Cardiac muscle cell (in vitro differentiated cells and primary cell): ENCODE measurements around the gene CSMD2. TPM values are rescaled to one million over a fixed set of nuclear protein-coding genes. Genes with fewer than 3 reads are reported as not detected.
A peak's percentile ranks its signal among the peaks of the same experiment; 100 is the strongest.

Experiments used
- DNase-seq, 2 donors: peaks; one replicate each; pipeline versions ENCODE4 v3.0.0 to v3.0.0-alpha.2; 2010 to 2017; ENCODE audit warnings: low read depth in 1 of 2, low spot score in 1 of 2
- H3K27ac ChIP-seq: fragments of 200-600 bp; sonication (generic); 2 replicates; pipeline ENCODE4 v1.5.1; 2016
- H3K27me3 ChIP-seq: fragments of 200-600 bp; sonication (generic); 2 replicates; pipeline ENCODE4 v1.6.0; 2016; ENCODE audit warnings: control low read depth
- H3K36me3 ChIP-seq: fragments of 200-600 bp; sonication (generic); 2 replicates; pipeline ENCODE4 v1.5.1; 2016; ENCODE audit warnings: control low read depth
- H3K4me1 ChIP-seq: fragments of 200-600 bp; sonication (generic); 2 replicates; pipeline ENCODE4 v1.8.1; 2017; ENCODE audit warnings: low read depth, mild to moderate bottlenecking, mixed run types
- H3K4me3 ChIP-seq: fragments of 200-600 bp; sonication (generic); 2 replicates; pipeline ENCODE4 v1.5.1; 2016; ENCODE audit warnings: mild to moderate bottlenecking
- H3K9me3 ChIP-seq: fragments of 200-600 bp; sonication (generic); 2 replicates; pipeline ENCODE4 v1.5.1; 2017; ENCODE audit warnings: low read depth, mild to moderate bottlenecking, control low read depth
- polyA plus RNA-seq: library from polyadenylated mRNA; unstranded; fragments of >200 nt; fragmentation: Nextera tagmentation; extraction: Ambion mirVana; gene quantifications from 2 replicates; pipeline ENCODE4 v1.2.1, GENCODE V29; 2016
- total RNA-seq: library from RNA; depleted of rRNA; stranded (reverse); fragments of >200 nt; gene quantifications from 2 replicates; pipeline ENCODE4 v1.2.3, GENCODE V29; 2016
- TF ChIP-seq, protein P1 (sequence below): IDR thresholded peaks from 2 replicates; pipeline ENCODE4 v1.5.1; 2012; ENCODE audit warnings: low read depth, mild to moderate bottlenecking, low read length

The CSMD2 gene
- total and polyA plus RNA-seq, 2 experiments from 2014 or later: 0.24 TPM; not detected in 1

DNA sequence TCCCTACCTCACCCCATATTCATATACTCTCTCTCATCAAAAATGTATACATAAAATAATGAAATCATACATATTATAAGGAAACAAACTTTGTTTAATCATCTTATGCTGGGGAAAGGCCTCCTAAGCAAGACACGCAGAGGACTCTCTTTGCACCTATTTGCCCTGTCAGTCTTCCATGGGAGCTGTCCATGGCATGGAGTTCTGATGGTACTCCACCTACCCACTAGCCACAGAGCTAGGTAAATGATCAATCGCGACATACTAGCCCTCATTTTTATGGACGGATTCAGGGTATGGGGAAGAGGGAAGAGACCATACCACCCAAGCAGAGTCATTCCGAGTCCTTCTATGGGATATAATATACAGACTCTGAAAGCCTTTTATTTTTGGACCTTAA lies 131.0 kb downstream of the CSMD2 start:
- no peaks in the 10 kb centered on the region for H3K4me1 ChIP-seq
- H3K4me3 ChIP-seq: no peak overlapping the region
- peak in 1 of 2 donors; percentile 33 for DNase-seq
- H3K27ac ChIP-seq: no peak overlapping the region
- H3K9me3 ChIP-seq: no peaks in the 10 kb centered on the region
- TF ChIP-seq, protein P1, sequence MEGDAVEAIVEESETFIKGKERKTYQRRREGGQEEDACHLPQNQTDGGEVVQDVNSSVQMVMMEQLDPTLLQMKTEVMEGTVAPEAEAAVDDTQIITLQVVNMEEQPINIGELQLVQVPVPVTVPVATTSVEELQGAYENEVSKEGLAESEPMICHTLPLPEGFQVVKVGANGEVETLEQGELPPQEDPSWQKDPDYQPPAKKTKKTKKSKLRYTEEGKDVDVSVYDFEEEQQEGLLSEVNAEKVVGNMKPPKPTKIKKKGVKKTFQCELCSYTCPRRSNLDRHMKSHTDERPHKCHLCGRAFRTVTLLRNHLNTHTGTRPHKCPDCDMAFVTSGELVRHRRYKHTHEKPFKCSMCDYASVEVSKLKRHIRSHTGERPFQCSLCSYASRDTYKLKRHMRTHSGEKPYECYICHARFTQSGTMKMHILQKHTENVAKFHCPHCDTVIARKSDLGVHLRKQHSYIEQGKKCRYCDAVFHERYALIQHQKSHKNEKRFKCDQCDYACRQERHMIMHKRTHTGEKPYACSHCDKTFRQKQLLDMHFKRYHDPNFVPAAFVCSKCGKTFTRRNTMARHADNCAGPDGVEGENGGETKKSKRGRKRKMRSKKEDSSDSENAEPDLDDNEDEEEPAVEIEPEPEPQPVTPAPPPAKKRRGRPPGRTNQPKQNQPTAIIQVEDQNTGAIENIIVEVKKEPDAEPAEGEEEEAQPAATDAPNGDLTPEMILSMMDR: no peak
- no peaks in the 10 kb centered on the region for H3K27me3 ChIP-seq
- no peaks in the 10 kb centered on the region for H3K36me3 ChIP-seq

DNA sequence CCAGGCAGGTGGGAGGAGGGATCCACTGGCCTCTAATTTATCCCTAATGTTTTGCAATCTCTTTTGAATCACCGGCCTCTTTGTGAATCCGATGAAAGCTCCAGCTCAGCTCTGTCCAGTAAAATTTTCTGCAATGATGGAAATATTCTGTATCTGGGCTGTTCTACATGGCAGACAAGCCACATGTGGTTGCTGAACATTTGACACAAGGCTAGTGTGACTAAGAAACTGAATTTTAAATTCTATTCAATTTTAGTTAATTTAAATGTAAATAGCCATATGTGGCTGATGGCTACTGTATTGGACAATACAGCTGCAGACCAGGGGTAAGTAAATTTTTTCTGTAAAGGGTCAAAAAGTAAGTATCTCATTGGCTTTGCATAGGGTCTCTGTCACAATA lies 135.1 kb downstream of the CSMD2 start:
- H3K27ac ChIP-seq: no peak overlapping the region
- no peaks in the 10 kb centered on the region for H3K9me3 ChIP-seq
- no peak for DNase-seq
- no peaks in the 10 kb centered on the region for H3K27me3 ChIP-seq
- no peaks in the 10 kb centered on the region for H3K36me3 ChIP-seq
- H3K4me3 ChIP-seq: no peak overlapping the region
- TF ChIP-seq, protein P1: no peak
- no peaks in the 10 kb centered on the region for H3K4me1 ChIP-seq

DNA sequence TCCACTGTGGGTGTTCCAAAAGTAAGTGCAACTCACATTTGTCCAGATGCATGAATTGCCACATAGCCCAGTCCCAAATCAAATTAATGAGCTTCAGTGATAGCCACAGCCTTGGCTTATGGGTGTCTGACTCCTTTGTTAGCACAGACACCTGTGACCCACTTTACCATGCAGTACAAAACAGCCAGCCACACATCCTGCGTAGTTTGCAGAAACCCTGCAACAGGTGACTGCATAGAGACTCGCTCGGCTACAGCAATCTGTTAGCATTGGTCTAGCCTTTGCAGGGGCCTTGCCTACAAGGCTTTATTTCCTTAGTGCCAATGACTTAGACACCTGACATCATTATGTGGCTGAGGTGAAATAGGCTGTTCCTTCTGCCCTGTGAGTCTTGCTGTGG lies 135.5 kb downstream of the CSMD2 start:
- TF ChIP-seq, protein P1: no peak
- DNase-seq: no peak
- Histone ChIP-seq H3K27me3 (no peaks in the 10 kb centered on the region), H3K9me3 (no peaks in the 10 kb centered on the region), H3K4me3 (no peak overlapping the region), H3K27ac (no peak overlapping the region), H3K36me3 (no peaks in the 10 kb centered on the region), H3K4me1 (no peaks in the 10 kb centered on the region)

GRCh38 chr1:34028381-34029055 lies 136.5 kb downstream of the CSMD2 start:
- Histone ChIP-seq H3K27ac (no peak overlapping the region), H3K4me3 (no peak overlapping the region), H3K4me1 (no peaks in the 10 kb centered on the region), H3K27me3 (no peaks in the 10 kb centered on the region), H3K36me3 (no peaks in the 10 kb centered on the region), H3K9me3 (no peaks in the 10 kb centered on the region)
- no peak for DNase-seq
- TF ChIP-seq, protein P1: no peak

GRCh38 chr1:34025675-34026074 lies 139.4 kb downstream of the CSMD2 start:
- Histone ChIP-seq H3K27ac (no peak overlapping the region), H3K4me1 (no peaks in the 10 kb centered on the region)

More at GRCh38 chr1:34025675-34026074, 139.4 kb downstream of the CSMD2 start:
- DNase-seq: no peak
- H3K36me3 ChIP-seq: no peaks in the 10 kb centered on the region
- H3K27me3 ChIP-seq: no peaks in the 10 kb centered on the region
- no peak overlapping the region for H3K4me3 ChIP-seq
- TF ChIP-seq, protein P1: no peak
- H3K9me3 ChIP-seq: no peaks in the 10 kb centered on the region
